MCF 10A (cell line): ENCODE results near the gene SLC1A7. TPM values are rescaled to one million over a fixed set of nuclear protein-coding genes. Genes with fewer than 3 reads are reported as not detected.

Source experiments
- BruUV-seq: library from RNA; stranded (reverse); fragments of 400-500 nt; replicated peaks from 2 replicates; lab custom pipeline; 2021; lab: Mats Ljungman, UMichigan
- CTCF ChIA-PET: fragments of 300-600 bp; sonication (Branson Sonifier 250); formaldehyde crosslinking; extraction: SDS; loops from one replicate; lab custom pipeline; 2021; ENCODE audit warnings: antibody characterized with exemption, inconsistent platforms; lab: Yijun Ruan, JAX
- POLR2A ChIA-PET: fragments of 300-600, 350-650 bp; sonication (Branson Sonifier 250); formaldehyde crosslinking; extraction: SDS; loops from one replicate; lab custom pipeline; 2020; ENCODE audit warnings: antibody characterized with exemption, inconsistent platforms; lab: Yijun Ruan, JAX
- DNase-seq: peaks from one replicate; pipeline ENCODE4 v3.0.0-alpha.2; 2018; ENCODE audit not compliant: unreplicated experiment
- H3K27ac Mint-ChIP-seq: one replicate; pipeline ENCODE4 v1.8.0; 2022; ENCODE audit warnings: mild to moderate bottlenecking, low read depth, mixed read lengths; ENCODE audit not compliant: unreplicated experiment
- H3K27me3 Mint-ChIP-seq: one replicate; pipeline ENCODE4 v1.8.0; 2022; ENCODE audit warnings: mixed read lengths; ENCODE audit not compliant: insufficient read depth, unreplicated experiment
- H3K36me3 Mint-ChIP-seq: one replicate; pipeline ENCODE4 v1.8.0; 2022; ENCODE audit warnings: mild to moderate bottlenecking, moderate library complexity, mixed read lengths; ENCODE audit not compliant: insufficient read depth, unreplicated experiment
- H3K4me1 Mint-ChIP-seq: one replicate; pipeline ENCODE4 v1.8.0; 2022; ENCODE audit warnings: mixed read lengths; ENCODE audit not compliant: insufficient read depth, unreplicated experiment
- H3K4me3 Mint-ChIP-seq: one replicate; pipeline ENCODE4 v1.8.0; 2022; ENCODE audit warnings: mild to moderate bottlenecking, moderate library complexity, mixed read lengths; ENCODE audit not compliant: unreplicated experiment
- H3K9me3 Mint-ChIP-seq: one replicate; pipeline ENCODE4 v1.8.0; 2022; ENCODE audit warnings: mixed read lengths; ENCODE audit not compliant: unreplicated experiment
- intact Hi-C: fragments of 100-400 bp; cut with micrococcal nuclease; formaldehyde crosslinking; loops from 2 replicates; pipeline ENCODE4 v1.14.1; 2022
- total RNA-seq: library from RNA; stranded (reverse); gene quantifications from 2 replicates; pipeline ENCODE4 v1.2.3, GENCODE V29; 2022
- TF ChIP-seq, protein P1 (sequence below): fragments of 200-600 bp; IDR thresholded peaks from one replicate; pipeline ENCODE4 v1.8.0; 2022; ENCODE audit warnings: antibody characterized with exemption, mild to moderate bottlenecking; ENCODE audit not compliant: unreplicated experiment

The SLC1A7 gene
- total RNA-seq, 1 experiment from 2014 or later = not detected

DNA sequence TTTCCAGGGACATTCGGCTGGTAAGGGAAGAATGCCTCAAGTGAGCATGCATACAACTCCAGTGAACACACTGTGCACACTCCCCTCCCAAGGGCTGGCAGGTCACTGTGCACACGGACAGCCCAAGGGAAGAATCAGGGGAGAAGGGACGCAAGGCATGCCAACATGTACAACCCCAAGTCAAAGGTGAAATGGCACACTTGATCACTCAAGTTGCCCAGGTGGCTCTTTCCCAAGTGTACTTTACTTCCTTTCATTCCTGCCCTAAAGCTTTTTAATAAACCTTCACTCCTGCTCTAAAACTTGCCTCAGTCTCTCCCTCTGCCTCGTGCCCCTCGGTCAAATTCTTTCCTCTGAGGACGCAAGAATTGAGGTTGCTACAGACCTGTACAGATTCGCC lies 13.5 kb upstream of the SLC1A7 start:
- H3K36me3 Mint-ChIP-seq = no peaks in the 10 kb centered on the region

GRCh38 chr1:53155534-53155933 lies 13.1 kb upstream of the SLC1A7 start:
- Mint-ChIP-seq H3K27me3 (no peaks in the 10 kb centered on the region), H3K27ac (no peak overlapping the region), H3K36me3 (no peaks in the 10 kb centered on the region), H3K4me3 (no peak overlapping the region), H3K9me3 (no peaks in the 10 kb centered on the region), H3K4me1 (no peaks in the 10 kb centered on the region)
- BruUV-seq = no TSS peak
- POLR2A ChIA-PET = interaction anchor here (0.7 kb wide), 1 partner anchor 41 kb away, joined by 3 read pairs; the partner anchor contains the start of gene CPT2
- TF ChIP-seq, protein P1, sequence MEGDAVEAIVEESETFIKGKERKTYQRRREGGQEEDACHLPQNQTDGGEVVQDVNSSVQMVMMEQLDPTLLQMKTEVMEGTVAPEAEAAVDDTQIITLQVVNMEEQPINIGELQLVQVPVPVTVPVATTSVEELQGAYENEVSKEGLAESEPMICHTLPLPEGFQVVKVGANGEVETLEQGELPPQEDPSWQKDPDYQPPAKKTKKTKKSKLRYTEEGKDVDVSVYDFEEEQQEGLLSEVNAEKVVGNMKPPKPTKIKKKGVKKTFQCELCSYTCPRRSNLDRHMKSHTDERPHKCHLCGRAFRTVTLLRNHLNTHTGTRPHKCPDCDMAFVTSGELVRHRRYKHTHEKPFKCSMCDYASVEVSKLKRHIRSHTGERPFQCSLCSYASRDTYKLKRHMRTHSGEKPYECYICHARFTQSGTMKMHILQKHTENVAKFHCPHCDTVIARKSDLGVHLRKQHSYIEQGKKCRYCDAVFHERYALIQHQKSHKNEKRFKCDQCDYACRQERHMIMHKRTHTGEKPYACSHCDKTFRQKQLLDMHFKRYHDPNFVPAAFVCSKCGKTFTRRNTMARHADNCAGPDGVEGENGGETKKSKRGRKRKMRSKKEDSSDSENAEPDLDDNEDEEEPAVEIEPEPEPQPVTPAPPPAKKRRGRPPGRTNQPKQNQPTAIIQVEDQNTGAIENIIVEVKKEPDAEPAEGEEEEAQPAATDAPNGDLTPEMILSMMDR = no peak
- CTCF ChIA-PET = interaction anchor here (1.2 kb wide), 1 partner anchor 31 kb away, joined by 3 read pairs; no protein-coding TSS in a partner anchor
- intact Hi-C loops = no loop called here
- no peak for DNase-seq

More for the DNA sequence above, 13.5 kb upstream of the SLC1A7 start:
- no TSS peak for BruUV-seq
- H3K4me1 Mint-ChIP-seq = no peaks in the 10 kb centered on the region
- TF ChIP-seq, protein P1 = no peak
- H3K27ac Mint-ChIP-seq = no peak overlapping the region
- H3K9me3 Mint-ChIP-seq = no peaks in the 10 kb centered on the region
- DNase-seq = no peak
- ChIA-PET CTCF (no interaction called here), POLR2A (interaction anchor here (0.7 kb wide), 1 partner anchor 40 kb away, joined by 3 read pairs; the partner anchor contains the start of gene CPT2)
- intact Hi-C loops = no loop called here
- no peaks in the 10 kb centered on the region for H3K27me3 Mint-ChIP-seq
- H3K4me3 Mint-ChIP-seq = no peak overlapping the region

DNA sequence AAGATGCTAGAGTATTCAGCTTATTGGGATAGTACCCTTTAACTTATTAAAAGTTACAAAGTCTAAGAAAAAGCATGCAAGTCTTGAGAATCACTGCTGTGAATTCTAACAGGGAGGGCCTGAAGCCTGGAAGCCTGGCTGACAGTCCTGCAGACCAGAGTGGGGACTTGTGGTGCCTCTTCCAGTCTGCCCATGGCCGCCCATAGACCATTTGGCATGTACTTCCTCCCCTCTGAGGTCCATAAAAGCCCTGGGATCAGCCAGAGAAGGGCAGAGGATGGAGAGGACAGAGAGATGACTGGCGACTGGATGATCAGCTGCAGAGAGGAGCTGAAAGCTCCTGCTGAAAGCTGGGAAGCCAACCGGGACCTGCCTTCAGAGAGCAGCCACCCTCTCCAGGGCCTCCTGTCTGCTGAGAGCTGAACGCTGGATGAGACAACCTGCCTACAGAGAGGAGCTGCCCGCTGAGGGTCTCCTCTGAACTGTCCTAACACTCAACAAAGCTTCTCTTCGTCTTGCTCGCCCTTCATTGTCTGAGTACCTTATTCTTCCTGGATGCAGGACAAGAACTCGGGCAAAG lies 12.5 kb upstream of the SLC1A7 start:
- POLR2A ChIA-PET = interaction anchor here (0.7 kb wide), 1 partner anchor 41 kb away, joined by 3 read pairs; the partner anchor contains the start of gene CPT2
- no TSS peak for BruUV-seq
- TF ChIP-seq, protein P1 = no peak
- Mint-ChIP-seq H3K4me1 (no peaks in the 10 kb centered on the region), H3K9me3 (no peaks in the 10 kb centered on the region), H3K4me3 (no peak overlapping the region), H3K27ac (no peak overlapping the region), H3K27me3 (no peaks in the 10 kb centered on the region), H3K36me3 (no peaks in the 10 kb centered on the region)
- intact Hi-C loops = no loop called here
- CTCF ChIA-PET = interaction anchor here (1.2 kb wide), 1 partner anchor 31 kb away, joined by 3 read pairs; no protein-coding TSS in a partner anchor
- no peak for DNase-seq

- ChIA-PET CTCF (interaction anchor here (0.6 to 1.2 kb wide), 2 partner anchors 29 to 1074 kb away, joined by 4 to 5 read pairs; no protein-coding TSS in a partner anchor), POLR2A (no interaction called here)
- TF ChIP-seq, protein P1 = no peak
- BruUV-seq = no TSS peak
- no peak overlapping the region for H3K27ac Mint-ChIP-seq
- intact Hi-C loops = no loop called here
- no peaks in the 10 kb centered on the region for H3K36me3 Mint-ChIP-seq
- H3K4me3 Mint-ChIP-seq = no peak overlapping the region
- peak; percentile 38 for DNase-seq
- no peaks in the 10 kb centered on the region for H3K4me1 Mint-ChIP-seq
- no peaks in the 10 kb centered on the region for H3K9me3 Mint-ChIP-seq
- H3K27me3 Mint-ChIP-seq = no peaks in the 10 kb centered on the region
Observed at GRCh38 chr1:53153752-53154151, 11.3 kb upstream of the SLC1A7 start.
